HCT116 (cell line): ENCODE measurements around the gene TCAP. TPM values are rescaled to one million over a fixed set of nuclear protein-coding genes. Genes with fewer than 3 reads are reported as not detected.

ENCODE experiments used
- ATAC-seq: fragments of 200-7000 bp; cut with Tn5 transposase; 2 replicates; pipeline ENCODE4 v1.9.1; 2020; ENCODE audit warnings: mild to moderate bottlenecking, moderate library complexity
- BruUV-seq: library from RNA; stranded (reverse); fragments of 400-500 nt; replicated peaks from 2 replicates; lab custom pipeline; 2021; lab: Mats Ljungman, UMichigan
- CTCF ChIA-PET: fragments of 300-600 bp; sonication (Branson Sonifier 250); formaldehyde crosslinking; loops from one replicate; lab custom pipeline; 2021; ENCODE audit warnings: antibody characterized with exemption; lab: Charles Lee
- POLR2A ChIA-PET: fragments of 300-600, 350-600 bp; sonication (Branson Sonifier 250); formaldehyde crosslinking; loops from one replicate; lab custom pipeline; 2021; ENCODE audit warnings: antibody characterized with exemption; lab: Charles Lee
- RAD21 ChIA-PET, 2 experiments: fragments of 300-600 bp; sonication (Branson Sonifier 250); formaldehyde crosslinking; loops; one replicate each; lab custom pipeline; 2023; ENCODE audit warnings: low total read pairs in 2 of 2; ENCODE audit not compliant: uncharacterized antibody in 2 of 2, unreplicated experiment in 2 of 2, low non-redundant PET in 1 of 2; lab: Charles Lee
- DNase-seq: peaks from one replicate; pipeline ENCODE4 v3.0.0-alpha.2; 2010; ENCODE audit warnings: low read depth, low spot score
- H2AFZ ChIP-seq: fragments of 200-600 bp; shearing (Covaris generic), sonication (generic); 2 replicates; pipeline ENCODE4 v1.6.1; 2017; ENCODE audit warnings: low read depth, mixed run types, mixed read lengths, antibody characterized with exemption, low read length; ENCODE audit not compliant: poor library complexity, severe bottlenecking
- H3K27ac ChIP-seq: 2 replicates; pipeline ENCODE4 v1.5.1; 2012; ENCODE audit warnings: low read depth, low read length
- H3K27me3 ChIP-seq: fragments of 200-600 bp; sonication (generic); 2 replicates; pipeline ENCODE4 v1.6.1; 2016; ENCODE audit warnings: mixed run types, low read length, mixed read lengths; ENCODE audit not compliant: insufficient read depth
- H3K36me3 ChIP-seq, 2 experiments: fragments of 200-500 bp in 1 of 2; fragments of 200-600 bp in 1 of 2; sonication (Bioruptor generic) in 1 of 2; sonication (generic) in 1 of 2; 2 replicates each; pipeline versions ENCODE4 v1.5.1 to v1.6.1; 2014 to 2016; ENCODE audit warnings: low read length in 2 of 2, inconsistent platforms in 1 of 2, mixed read lengths in 1 of 2, mixed run types in 1 of 2; ENCODE audit not compliant: insufficient read depth in 2 of 2, control insufficient read depth in 1 of 2
- H3K4me1 ChIP-seq, 2 experiments: fragments of 200-600 bp in 1 of 2; sonication (generic) in 1 of 2; 2 replicates each; pipeline versions ENCODE4 v1.5.1 to v1.6.1; 2012 to 2017; ENCODE audit warnings: low read length in 2 of 2, inconsistent platforms in 1 of 2, mild to moderate bottlenecking in 1 of 2, mixed read lengths in 1 of 2, mixed run types in 1 of 2, moderate library complexity in 1 of 2; ENCODE audit not compliant: insufficient read depth in 2 of 2, control insufficient read depth in 1 of 2
- H3K4me2 ChIP-seq: fragments of 200-600 bp; sonication (generic); 2 replicates; pipeline ENCODE4 v1.6.1; 2017; ENCODE audit warnings: mixed run types, low read length, mixed read lengths
- H3K4me3 ChIP-seq, 2 experiments: fragments of 200-600 bp in 1 of 2; sonication (generic) in 1 of 2; replicated peaks in 1 of 2; 2 replicates each; pipeline ENCODE4 v1.5.1; 2011 to 2016; ENCODE audit warnings: low read length in 2 of 2, control low read depth in 1 of 2, low read depth in 1 of 2, mild to moderate bottlenecking in 1 of 2, mixed read lengths in 1 of 2, mixed run types in 1 of 2
- H3K79me2 ChIP-seq: fragments of 200-600 bp; sonication (generic); 2 replicates; pipeline ENCODE4 v1.6.1; 2017; ENCODE audit warnings: mild to moderate bottlenecking, mixed run types, low read length, moderate library complexity, mixed read lengths; ENCODE audit not compliant: insufficient read depth
- H3K9ac ChIP-seq: fragments of 200-600 bp; sonication (generic); 2 replicates; pipeline ENCODE4 v1.6.1; 2016; ENCODE audit warnings: low read length, mixed read lengths
- H3K9me2 ChIP-seq: fragments of 200-600 bp; sonication (generic), shearing (Covaris generic); 2 replicates; pipeline ENCODE4 v1.6.1; 2017; ENCODE audit warnings: mixed run types, mild to moderate bottlenecking, moderate library complexity; ENCODE audit not compliant: insufficient read depth
- H3K9me3 ChIP-seq, 2 experiments: fragments of 200-500 bp in 1 of 2; fragments of 200-600 bp in 1 of 2; sonication (Bioruptor generic) in 1 of 2; sonication (generic) in 1 of 2; 2 replicates each; pipeline ENCODE4 v1.6.1; 2014 to 2017; ENCODE audit warnings: low read length in 2 of 2, mixed read lengths in 2 of 2, inconsistent platforms in 1 of 2, low read depth in 1 of 2, mild to moderate bottlenecking in 1 of 2, mixed run types in 1 of 2, moderate library complexity in 1 of 2; ENCODE audit not compliant: control insufficient read depth in 1 of 2, insufficient read depth in 1 of 2
- H4K20me1 ChIP-seq: fragments of 200-600 bp; sonication (generic), shearing (Covaris generic); 2 replicates; pipeline ENCODE4 v1.6.1; 2017; ENCODE audit warnings: mixed run types, mild to moderate bottlenecking, moderate library complexity; ENCODE audit not compliant: insufficient read depth
- EGR1 ChIP-seq: IDR thresholded peaks from 2 replicates; pipeline ENCODE4 v1.6.1; 2012; ENCODE audit warnings: low read depth
- ELF1 ChIP-seq: IDR thresholded peaks from 2 replicates; pipeline ENCODE4 v1.6.1; 2012; ENCODE audit warnings: low read depth, borderline replicate concordance
- JUND ChIP-seq: IDR thresholded peaks from 2 replicates; pipeline ENCODE4 v1.6.1; 2012
- MAX ChIP-seq: IDR thresholded peaks from 2 replicates; pipeline ENCODE4 v1.6.1; 2012
- POLR2AphosphoS5 ChIP-seq: IDR thresholded peaks from 2 replicates; pipeline ENCODE4 v1.6.1; 2011; ENCODE audit warnings: mild to moderate bottlenecking, low read depth, low read length, moderate library complexity
- SIN3A ChIP-seq: IDR thresholded peaks from 2 replicates; pipeline ENCODE4 v1.6.1; 2012; ENCODE audit warnings: low read depth
- SP1 ChIP-seq: IDR thresholded peaks from 2 replicates; pipeline ENCODE4 v1.6.1; 2012; ENCODE audit warnings: low read depth
- TCF7L2 ChIP-seq: IDR thresholded peaks from 2 replicates; pipeline ENCODE4 v1.7.0; 2011; ENCODE audit warnings: borderline replicate concordance, inconsistent platforms; ENCODE audit not compliant: insufficient read depth, insufficient read length; ENCODE audit errors: extremely low read depth
- ZFX ChIP-seq: fragments of 450-650 bp; IDR thresholded peaks from 2 replicates; pipeline ENCODE4 v1.6.1; 2017
- intact Hi-C: fragments of 100-400 bp; cut with micrococcal nuclease; formaldehyde crosslinking; loops from 2 replicates; pipeline ENCODE4 v1.10.0; 2022
- total RNA-seq: library from RNA; stranded (reverse); gene quantifications from one replicate; pipeline ENCODE4 v1.2.1, GENCODE V29; 2021; ENCODE audit not compliant: unreplicated experiment
- TF ChIP-seq, protein P1 (sequence below): IDR thresholded peaks from 2 replicates; pipeline ENCODE4 v1.6.1; 2011; ENCODE audit warnings: mild to moderate bottlenecking, low read length, moderate library complexity; ENCODE audit not compliant: insufficient replicate concordance; ENCODE audit errors: extremely low read depth

The TCAP gene
- total RNA-seq, 1 experiment from 2014 or later = 1.5 TPM

- peak; percentile 49 for TF ChIP-seq TCF7L2
Observed at GRCh38 chr17:39623356-39623950, 41.7 kb upstream of the TCAP start (continued).

DNA sequence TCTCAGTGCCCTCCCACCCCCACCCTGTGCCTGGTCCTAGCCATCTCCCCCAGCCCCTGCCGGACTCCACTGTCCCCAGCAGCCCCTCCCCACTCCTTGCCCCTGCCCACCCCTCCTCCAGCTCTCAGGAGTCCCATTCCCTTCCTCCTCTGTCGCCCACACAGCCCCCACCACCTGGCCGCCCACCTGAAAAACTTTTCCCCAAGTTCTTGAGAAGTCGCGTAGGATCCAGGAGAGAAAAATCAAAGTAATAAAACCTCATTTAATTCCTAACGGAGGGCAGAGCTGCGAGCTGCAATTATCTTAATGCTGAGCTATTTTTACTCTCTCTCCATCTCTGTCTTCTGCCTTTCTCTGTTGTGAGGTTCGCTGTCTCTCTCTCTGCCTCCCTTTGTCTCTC, 40.8 kb upstream of the TCAP start:
- DNase-seq = no peak
- ChIA-PET CTCF (interaction anchor here (0.6 to 8.4 kb wide), 3 partner anchors 7 to 417 kb away, joined by 4 to 157 read pairs (median 48); no protein-coding TSS in a partner anchor), RAD21 (no interaction called here), POLR2A (no interaction called here)
- H3K4me1 ChIP-seq = peaks cover 7 to 21% of the 10 kb centered on the region in 2 experiments; a peak in 3 of 4 replicates
- H3K27ac ChIP-seq = no peak overlapping the region
- no TSS peak for BruUV-seq
- no peak for ATAC-seq
- H2AFZ ChIP-seq = no peak overlapping the region
- no peak overlapping the region for H3K4me3 ChIP-seq
- H3K36me3 ChIP-seq = no peaks in the 10 kb centered on the region
- no peak overlapping the region for H3K4me2 ChIP-seq
- H3K9me3 ChIP-seq = no peaks in the 10 kb centered on the region
- H4K20me1 ChIP-seq = no peaks in the 10 kb centered on the region
- no peaks in the 10 kb centered on the region for H3K27me3 ChIP-seq
- H3K9ac ChIP-seq = no peak overlapping the region
- no peaks in the 10 kb centered on the region for H3K9me2 ChIP-seq
- intact Hi-C loops = loop anchor here (5.0 kb wide), 3 partner anchors 113 to 417 kb away; partner anchors contain the start of genes GRB7 and PSMD3
- TF ChIP-seq POLR2AphosphoS5 = no peak
- TF ChIP-seq TCF7L2 = no peak
- TF ChIP-seq EGR1 = no peak
- TF ChIP-seq ELF1 = no peak
- no peak for TF ChIP-seq MAX
- TF ChIP-seq, protein P1, sequence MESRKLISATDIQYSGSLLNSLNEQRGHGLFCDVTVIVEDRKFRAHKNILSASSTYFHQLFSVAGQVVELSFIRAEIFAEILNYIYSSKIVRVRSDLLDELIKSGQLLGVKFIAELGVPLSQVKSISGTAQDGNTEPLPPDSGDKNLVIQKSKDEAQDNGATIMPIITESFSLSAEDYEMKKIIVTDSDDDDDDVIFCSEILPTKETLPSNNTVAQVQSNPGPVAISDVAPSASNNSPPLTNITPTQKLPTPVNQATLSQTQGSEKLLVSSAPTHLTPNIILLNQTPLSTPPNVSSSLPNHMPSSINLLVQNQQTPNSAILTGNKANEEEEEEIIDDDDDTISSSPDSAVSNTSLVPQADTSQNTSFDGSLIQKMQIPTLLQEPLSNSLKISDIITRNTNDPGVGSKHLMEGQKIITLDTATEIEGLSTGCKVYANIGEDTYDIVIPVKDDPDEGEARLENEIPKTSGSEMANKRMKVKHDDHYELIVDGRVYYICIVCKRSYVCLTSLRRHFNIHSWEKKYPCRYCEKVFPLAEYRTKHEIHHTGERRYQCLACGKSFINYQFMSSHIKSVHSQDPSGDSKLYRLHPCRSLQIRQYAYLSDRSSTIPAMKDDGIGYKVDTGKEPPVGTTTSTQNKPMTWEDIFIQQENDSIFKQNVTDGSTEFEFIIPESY = no peak
- no peak for TF ChIP-seq SP1
- no peak for TF ChIP-seq JUND
- TF ChIP-seq ZFX = no peak
- no peak for TF ChIP-seq SIN3A
- H3K79me2 ChIP-seq = no peaks in the 10 kb centered on the region
